GM21528 (cell line): ENCODE data around the gene NUDT14.

Experiments used
- ATAC-seq: cut with Tn5 transposase; IDR thresholded peaks from one replicate; pipeline ENCODE4 v1.9.1; 2021; ENCODE audit warnings: mild to moderate bottlenecking, moderate library complexity; ENCODE audit not compliant: unreplicated experiment, low FRiP score

NUDT14 gene

GRCh38 chr14:105212541-105213300 lies 31.6 kb upstream of the NUDT14 start:
- ATAC-seq: no peak

DNA sequence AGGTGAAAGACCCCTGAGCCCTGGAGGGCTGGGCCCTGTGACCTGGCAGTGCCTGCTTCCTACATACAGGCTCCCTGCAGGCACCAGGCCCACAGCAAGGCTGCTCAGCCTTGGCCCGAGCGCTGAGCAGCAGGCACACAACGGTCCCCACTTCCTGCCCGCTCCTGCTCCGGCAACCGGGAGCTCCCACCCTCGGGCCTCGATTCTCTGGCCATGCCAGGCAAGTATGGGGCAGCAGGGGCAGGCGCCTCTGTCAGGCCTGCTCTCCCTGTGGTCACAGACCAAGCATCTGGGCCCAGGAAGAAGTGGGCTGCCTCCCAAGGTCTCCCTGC lies 30.6 kb upstream of the NUDT14 start:
- ATAC-seq: no peak

DNA sequence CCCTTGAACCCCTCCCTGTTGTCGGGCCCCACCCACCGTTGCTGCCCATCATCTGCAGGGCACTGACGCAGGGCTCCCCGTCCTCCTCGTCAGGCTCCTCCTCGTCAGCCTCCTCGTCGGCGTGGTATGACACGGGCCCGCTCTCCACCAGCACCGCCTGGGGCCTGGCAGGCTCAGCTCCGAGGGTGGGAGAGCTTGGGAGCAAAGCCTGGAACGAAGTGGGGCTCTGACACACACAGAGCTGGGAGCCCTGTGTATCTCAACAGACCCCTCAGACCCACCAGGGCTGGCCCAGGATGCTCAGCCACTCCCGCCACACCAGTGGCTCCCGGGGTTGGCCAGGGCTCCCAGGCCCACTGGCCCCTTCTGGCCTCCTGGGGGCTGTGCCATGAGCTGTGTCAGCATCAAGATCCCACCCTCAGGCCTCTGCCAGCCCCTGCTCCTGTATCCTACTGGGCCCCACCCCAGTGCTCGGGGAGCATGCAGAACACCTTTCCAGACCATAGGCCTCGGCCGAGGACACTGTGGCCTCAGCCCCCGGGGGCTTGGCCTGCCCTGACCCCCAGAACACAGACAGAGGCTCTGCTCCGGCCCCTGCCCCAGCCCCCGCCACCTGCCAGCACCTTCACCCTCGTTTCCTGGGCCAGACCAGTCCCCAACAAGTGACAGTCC lies 30.1 kb upstream of the NUDT14 start:
- ATAC-seq: no peak

- no peak for ATAC-seq
Observed at GRCh38 chr14:105210266-105211025, 29.3 kb upstream of the NUDT14 start.

- ATAC-seq: no peak
Observed at GRCh38 chr14:105209646-105210045, 28.5 kb upstream of the NUDT14 start.

DNA sequence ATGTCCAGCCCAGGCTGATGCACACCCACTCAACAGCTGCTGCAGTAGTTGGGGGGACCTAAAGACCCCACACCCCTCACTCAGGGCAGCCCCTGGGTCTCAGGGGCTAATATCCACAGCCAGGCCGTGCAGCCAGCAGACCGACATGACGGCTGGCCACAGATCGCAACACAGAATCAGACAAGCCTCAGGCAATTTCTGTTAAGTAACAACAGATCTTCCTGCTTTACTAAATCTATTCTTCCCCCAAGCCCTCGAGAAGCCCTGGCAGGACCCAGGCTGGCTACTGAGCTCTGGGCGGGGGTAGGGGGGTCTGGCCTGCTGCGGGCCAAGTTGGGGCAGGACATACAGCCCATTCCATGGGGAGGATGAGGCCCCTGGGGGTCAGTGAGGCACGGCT lies 28.0 kb upstream of the NUDT14 start:
- ATAC-seq: no peak

DNA sequence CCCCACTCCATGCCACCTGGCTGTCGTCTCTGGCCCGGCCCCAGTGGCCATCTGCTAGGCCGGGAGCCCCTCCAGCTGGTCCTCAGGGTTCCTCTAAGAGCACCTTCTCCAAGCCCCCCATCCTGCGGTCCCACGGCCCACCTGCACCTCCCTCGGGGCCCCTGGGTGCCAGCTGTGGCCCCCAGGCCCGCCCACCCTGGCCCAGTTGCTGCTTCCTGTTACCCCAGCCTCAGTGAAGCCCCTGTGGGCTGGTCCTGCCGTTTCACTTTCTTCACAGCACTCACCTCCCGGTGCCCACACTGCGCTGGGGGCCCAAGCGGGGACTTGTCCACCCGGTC lies 27.6 kb upstream of the NUDT14 start:
- no peak for ATAC-seq

DNA sequence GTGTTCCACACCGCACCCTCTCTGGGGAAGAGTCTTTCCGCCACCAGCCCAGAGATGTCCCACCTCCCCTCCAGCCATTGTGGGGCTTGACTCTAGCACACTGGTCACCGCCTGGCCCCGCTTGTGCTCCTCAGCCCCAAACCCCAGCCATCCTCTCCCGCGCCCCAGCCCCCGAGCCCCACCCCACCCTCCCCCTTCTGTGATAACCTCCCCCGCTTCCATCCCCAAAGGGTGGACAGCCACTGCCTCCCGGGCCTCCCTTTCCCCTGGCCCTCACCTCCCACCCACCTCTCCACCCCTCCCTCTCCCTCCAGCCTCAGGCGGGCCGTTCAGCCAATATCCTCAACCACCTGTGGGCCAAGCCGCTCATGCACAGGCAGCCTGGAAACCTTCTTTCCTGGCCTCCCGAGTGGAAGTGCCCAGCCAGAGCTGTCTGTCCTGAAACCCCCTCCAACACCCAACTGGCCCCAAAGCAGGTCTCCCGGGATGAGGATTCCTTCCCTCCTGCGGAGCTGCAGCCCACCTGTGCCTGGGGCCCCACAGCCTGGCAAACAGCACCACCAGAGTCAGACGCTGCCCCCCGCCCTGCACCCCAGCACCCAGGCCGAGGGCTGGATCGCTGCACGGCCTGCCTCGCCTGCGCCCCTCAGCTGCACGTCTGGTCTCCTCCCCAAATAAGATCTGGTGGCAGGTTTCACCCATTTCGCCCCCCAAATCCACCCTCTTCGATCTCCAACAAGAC lies 27.1 kb upstream of the NUDT14 start:
- ATAC-seq: no peak

- ATAC-seq: no peak
Observed at GRCh38 chr14:105207460-105207901, 26.4 kb upstream of the NUDT14 start.

DNA sequence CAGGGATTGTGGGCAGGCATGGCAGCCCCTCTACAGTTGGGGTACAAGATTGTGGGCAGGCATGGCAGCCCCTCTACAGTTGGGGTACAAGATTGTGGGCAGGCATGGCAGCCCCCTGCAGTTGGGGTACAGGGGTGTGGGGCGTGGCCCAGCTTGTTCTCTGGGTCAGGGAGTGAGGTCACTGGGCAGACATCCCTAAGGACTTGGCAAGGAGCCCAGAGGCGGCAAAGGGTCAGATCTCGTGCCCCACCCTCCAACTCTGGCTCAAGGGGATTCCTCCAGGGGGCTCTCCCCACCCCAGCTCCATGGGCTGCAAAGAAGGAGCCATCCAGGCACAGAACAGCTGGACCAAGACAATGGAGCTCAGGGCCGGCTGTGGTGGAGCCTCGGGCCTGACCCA lies 25.8 kb upstream of the NUDT14 start:
- ATAC-seq: no peak

DNA sequence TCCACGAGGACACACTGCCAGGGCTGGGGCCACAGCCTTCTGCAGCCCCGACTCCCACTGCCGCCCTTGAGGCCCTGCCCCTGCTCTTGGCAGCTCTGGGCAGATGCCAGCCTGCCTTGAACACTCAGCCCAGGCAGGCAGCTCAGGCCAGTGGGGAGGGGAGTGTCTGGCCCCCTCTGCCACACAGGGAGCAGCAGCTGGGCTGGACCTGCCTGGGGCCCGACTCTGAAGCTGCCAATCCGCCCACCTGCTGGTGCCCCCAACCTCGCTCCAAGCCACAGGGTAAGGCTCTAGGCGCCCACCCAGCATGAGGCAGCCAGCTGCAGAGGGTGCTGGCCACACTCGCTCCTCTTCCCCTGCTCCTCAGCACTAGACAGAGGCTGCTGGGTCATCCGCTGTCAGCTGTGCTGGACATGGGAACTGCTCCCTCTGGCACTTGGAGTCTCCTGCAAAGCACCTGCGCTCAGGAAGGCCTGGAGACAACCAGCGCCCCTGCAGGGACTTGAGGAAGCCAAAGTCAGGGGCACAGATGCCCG lies 24.6 kb upstream of the NUDT14 start:
- ATAC-seq: no peak

DNA sequence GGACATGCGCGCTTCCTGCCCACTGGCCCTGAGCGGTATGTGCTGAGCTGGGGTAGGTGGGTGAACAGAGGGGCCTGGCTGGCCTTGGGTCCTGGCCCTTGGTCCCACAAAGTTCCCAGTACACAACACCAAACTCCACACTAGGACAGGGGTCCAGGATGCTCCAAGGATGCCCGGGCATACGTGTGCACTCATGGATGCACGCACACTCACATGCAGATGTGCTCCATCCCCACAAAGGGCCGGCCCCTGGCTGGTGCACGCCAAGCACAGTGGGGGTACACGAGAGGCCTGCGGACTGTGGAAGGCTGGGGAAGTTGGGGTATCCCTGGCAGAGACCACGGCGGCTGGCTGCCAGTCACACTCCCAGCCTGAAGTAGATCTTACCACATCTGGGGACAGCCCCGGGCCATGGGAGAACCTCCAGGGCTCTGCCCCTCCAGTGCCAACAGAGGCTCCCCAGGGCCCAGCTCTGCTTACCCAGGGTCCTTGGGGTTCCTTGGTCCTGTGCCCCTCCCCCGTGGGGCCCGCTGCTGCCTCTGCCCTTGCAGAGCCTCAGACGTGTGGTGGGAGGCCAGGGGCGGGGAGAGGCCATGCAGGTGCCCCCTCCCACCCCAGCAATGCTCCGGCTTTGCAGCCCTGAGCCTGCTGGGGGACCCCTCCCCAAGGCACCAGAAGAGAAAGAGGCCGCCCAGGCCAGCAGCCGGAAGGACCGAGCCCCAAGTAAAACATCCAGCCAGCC lies 24.0 kb upstream of the NUDT14 start:
- no peak for ATAC-seq

DNA sequence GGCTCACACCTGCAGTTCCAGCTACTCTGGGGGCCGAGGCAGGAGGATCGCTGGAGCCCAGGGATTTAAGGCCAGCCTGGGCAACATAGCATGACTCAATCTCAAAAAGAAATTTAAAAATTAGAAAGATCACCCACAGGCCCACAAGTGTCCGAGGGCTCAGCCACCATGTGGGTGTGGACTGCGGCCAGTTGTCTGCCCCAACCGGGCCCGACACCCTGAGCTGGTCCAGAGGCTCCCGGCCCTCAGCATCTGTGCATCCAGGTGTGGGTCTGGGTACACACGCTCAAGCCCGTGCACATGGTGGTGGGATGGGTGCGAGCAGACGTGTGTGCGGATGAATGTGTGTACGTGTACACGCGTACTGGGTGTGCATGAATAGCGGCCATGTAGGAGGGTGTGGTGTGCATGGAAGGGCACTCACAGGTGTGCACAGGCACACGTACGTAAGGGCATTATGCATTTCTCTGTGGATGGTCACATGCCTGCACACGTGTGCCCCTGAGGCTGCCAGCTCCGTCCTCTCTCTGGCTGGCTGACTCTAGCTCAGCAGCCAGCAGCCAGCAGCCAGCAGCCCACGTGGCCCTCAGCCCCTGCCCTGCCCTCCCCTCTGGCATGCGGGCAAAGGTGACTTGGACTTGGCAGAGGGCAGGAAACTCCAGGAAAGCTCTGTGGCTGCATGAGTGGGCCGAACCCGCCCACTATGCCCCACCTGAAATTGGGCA lies 23.3 kb upstream of the NUDT14 start:
- ATAC-seq: no peak

DNA sequence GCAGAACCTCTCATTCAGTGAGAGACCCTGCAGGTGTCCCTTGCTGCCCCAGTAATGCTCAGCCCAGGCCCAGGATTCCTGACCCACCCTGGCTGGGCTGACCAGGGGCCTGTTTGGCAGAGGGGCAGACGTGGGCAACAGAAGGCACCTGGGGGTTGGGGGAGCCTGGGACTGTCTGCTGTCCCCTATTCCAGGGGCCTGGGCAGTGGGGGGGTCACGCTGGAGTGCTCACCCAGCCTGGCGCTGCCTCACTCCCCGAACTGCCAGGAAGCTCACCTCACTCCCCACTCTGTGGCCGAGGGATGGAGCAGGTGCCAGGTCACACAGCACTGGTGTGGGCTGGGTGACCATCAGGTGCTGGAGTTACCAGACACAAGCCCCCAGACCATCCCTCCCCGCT lies 22.6 kb upstream of the NUDT14 start:
- no peak for ATAC-seq

- ATAC-seq: no peak
Observed at GRCh38 chr14:105203057-105203531, 22.0 kb upstream of the NUDT14 start.

DNA sequence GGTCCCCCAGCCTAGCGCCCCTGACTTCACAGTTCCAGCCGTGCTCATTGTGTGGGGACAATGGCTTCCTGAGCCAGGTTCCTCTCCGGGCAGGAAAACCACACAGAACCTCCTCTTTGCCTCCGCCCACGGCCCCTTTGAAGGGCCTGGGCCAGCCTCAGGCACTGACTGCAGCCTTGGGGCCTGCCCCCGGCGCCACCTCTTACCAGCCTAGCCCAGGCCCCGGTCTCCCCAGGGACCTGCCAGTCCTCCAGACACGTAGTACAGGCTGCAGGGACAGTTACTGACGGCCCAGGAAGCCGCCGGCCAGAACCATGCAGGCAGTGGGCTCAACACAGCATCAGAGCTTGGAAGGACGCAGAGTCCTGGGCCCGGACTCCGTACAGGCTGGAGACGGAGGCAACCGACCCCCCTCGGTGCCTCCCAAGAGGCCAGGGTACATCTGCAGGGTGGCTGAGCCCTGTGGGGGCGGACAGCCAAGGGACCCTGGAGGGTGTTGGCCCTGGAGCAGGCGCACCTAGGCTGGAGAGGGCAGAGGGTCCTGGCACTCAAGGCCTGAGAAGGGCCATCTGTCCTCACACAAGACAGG lies 20.9 kb upstream of the NUDT14 start:
- no peak for ATAC-seq

- no peak for ATAC-seq
Observed at GRCh38 chr14:105201156-105201924, 20.2 kb upstream of the NUDT14 start.

- no peak for ATAC-seq
Observed at GRCh38 chr14:105200641-105201040, 19.5 kb upstream of the NUDT14 start.
